Spleen (tissue), 11 donors: ENCODE measurements around the gene TSPAN1. TPM values are rescaled to one million over a fixed set of nuclear protein-coding genes. Genes with fewer than 3 reads are reported as not detected.

ENCODE experiments used
- DNase-seq: peaks from one replicate; pipeline ENCODE4 v3.0.0-alpha.2; 2020
- H3K27ac ChIP-seq, 8 donors: fragments of 200-600 bp; sonication (generic) in 7 of 8; 1 replicate in 4 of 8; 2 replicates in 4 of 8; pipeline versions ENCODE4 v1.5.0 to v1.8.0; 2016 to 2021; ENCODE audit warnings: inconsistent platforms in 4 of 8, mild to moderate bottlenecking in 4 of 8, moderate library complexity in 1 of 8
- H3K27me3 ChIP-seq, 7 donors: fragments of 200-600 bp; sonication (generic) in 6 of 7; replicated peaks in 1 of 7; 1 replicate in 4 of 7; 2 replicates in 3 of 7; pipeline versions ENCODE4 v1.5.0 to v1.8.0; 2016 to 2021; ENCODE audit warnings: inconsistent platforms in 3 of 7, mild to moderate bottlenecking in 1 of 7
- H3K36me3 ChIP-seq, 6 donors: fragments of 200-600 bp; sonication (generic) in 5 of 6; 1 replicate in 4 of 6; 2 replicates in 2 of 6; pipeline versions ENCODE4 v1.5.0 to v1.8.0; 2016 to 2021; ENCODE audit warnings: inconsistent platforms in 2 of 6
- H3K4me1 ChIP-seq, 6 donors: fragments of 200-600 bp; sonication (generic) in 5 of 6; 1 replicate in 3 of 6; 2 replicates in 3 of 6; pipeline versions ENCODE4 v1.5.0 to v1.8.0; 2016 to 2021; ENCODE audit warnings: inconsistent platforms in 3 of 6
- H3K4me3 ChIP-seq, 8 donors: fragments of 200-600 bp; sonication (generic) in 7 of 8; 1 replicate in 4 of 8; 2 replicates in 4 of 8; pipeline versions ENCODE4 v1.5.0 to v1.8.0; 2016 to 2021; ENCODE audit warnings: inconsistent platforms in 4 of 8, mild to moderate bottlenecking in 4 of 8, moderate library complexity in 2 of 8
- H3K9me3 ChIP-seq, 8 donors: fragments of 200-600 bp; sonication (generic) in 7 of 8; 1 replicate in 4 of 8; 2 replicates in 4 of 8; pipeline versions ENCODE4 v1.5.0 to v1.8.0; 2016 to 2021; ENCODE audit warnings: inconsistent platforms in 4 of 8
- POLR2A ChIP-seq, 3 donors: fragments of 450-650 bp; IDR thresholded peaks; one replicate each; pipeline ENCODE4 v1.5.1; 2017; ENCODE audit warnings: antibody characterized with exemption in 3 of 3, mild to moderate bottlenecking in 1 of 3
- POLR2AphosphoS5 ChIP-seq, 3 donors: sonication (generic); formaldehyde crosslinking; IDR thresholded peaks; one replicate each; pipeline ENCODE4 v1.5.1; 2017; ENCODE audit warnings: antibody characterized with exemption in 3 of 3
- WGBS, 5 donors: extraction: QIAGEN DNeasy Blood & Tissue Kit in 3 of 5; methylation state at CpG; one replicate each; pipeline versions ENCODE4 v1.1.5 to v1.1.7; 2013 to 2018; 5-methylcytosine and 5-hydroxymethylcytosine counted together
- intact Hi-C: fragments of 100-400 bp; cut with DNase I; formaldehyde crosslinking; loops from one replicate; pipeline ENCODE4 v1.15.0; 2023; ENCODE audit warnings: low total_unique reads
- polyA plus RNA-seq, 3 donors: library from polyadenylated mRNA; stranded (reverse); fragments of 200-250 nt; gene quantifications; one replicate each; pipeline ENCODE4 v1.2.1, GENCODE V29; 2013
- total RNA-seq, 7 donors: library from RNA; depleted of rRNA in 3 of 7; stranded (reverse); fragments of >200 nt in 3 of 7; fragmentation: NEBNext Ultra II Directional in 4 of 7; extraction: Animal tissue kit (Norgen Biotek cat#: 25700) in 4 of 7; gene quantifications; one replicate each; pipeline versions ENCODE4 v1.1.0 to v1.2.1, GENCODE V29; 2016 to 2021
- TF ChIP-seq, protein P1 (sequence below), 11 experiments: fragments of 200-600 bp in 7 of 11; fragments of 450-650 bp in 4 of 11; sonication (generic) in 4 of 11; IDR thresholded peaks in 8 of 11; conservative IDR thresholded peaks in 3 of 11; 1 replicate in 7 of 11; 2 replicates in 4 of 11; pipeline versions ENCODE4 v1.4.0 to v1.8.0; 2016 to 2021; ENCODE audit warnings: antibody characterized with exemption in 11 of 11, inconsistent platforms in 4 of 11, mild to moderate bottlenecking in 1 of 11
- donor health status: healthy with polysubstance abuse.
- donor health status: DM: no; HTN: no; CAD: no; lungs with moderate emphysema.
- donor health status: DM: no; HTN: no; CAD: no.
- donor health status: Bipolar disorder and iron deficiency.
- donor health status: healthy.
- donor health status: DM: no; HTN: no; CAD: no.
- donor health status: DM: yes; HTN: yes; CAD: no.

Gene TSPAN1
- total and polyA plus RNA-seq, 10 donors: 0.85 to 3.2 (median 1.5) TPM; not detected in 2

GRCh38 chr1:46188295-46189030 lies 13.6 kb downstream of the TSPAN1 start:
- TF ChIP-seq POLR2AphosphoS5 (IDR thresholded peaks at IDR 0.05) (no peak), POLR2A (IDR thresholded peaks at IDR 0.05) (no peak)
- TF ChIP-seq, protein P1, sequence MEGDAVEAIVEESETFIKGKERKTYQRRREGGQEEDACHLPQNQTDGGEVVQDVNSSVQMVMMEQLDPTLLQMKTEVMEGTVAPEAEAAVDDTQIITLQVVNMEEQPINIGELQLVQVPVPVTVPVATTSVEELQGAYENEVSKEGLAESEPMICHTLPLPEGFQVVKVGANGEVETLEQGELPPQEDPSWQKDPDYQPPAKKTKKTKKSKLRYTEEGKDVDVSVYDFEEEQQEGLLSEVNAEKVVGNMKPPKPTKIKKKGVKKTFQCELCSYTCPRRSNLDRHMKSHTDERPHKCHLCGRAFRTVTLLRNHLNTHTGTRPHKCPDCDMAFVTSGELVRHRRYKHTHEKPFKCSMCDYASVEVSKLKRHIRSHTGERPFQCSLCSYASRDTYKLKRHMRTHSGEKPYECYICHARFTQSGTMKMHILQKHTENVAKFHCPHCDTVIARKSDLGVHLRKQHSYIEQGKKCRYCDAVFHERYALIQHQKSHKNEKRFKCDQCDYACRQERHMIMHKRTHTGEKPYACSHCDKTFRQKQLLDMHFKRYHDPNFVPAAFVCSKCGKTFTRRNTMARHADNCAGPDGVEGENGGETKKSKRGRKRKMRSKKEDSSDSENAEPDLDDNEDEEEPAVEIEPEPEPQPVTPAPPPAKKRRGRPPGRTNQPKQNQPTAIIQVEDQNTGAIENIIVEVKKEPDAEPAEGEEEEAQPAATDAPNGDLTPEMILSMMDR (IDR thresholded peaks at IDR 0.05 in 8 of 11, conservative IDR thresholded peaks at IDR 0.05 in 3 of 11): no peak
- Histone ChIP-seq H3K36me3 (peaks cover 0 to 67% (median 28%) of the 10 kb centered on the region in 6 donors), H3K9me3 (no peaks in the 10 kb centered on the region), H3K27me3 (no peaks in the 10 kb centered on the region), H3K4me1 (peaks cover 0 to 34% (median 11%) of the 10 kb centered on the region in 6 donors), H3K27ac (peak overlapping the region in 7 of 8 donors; percentile 22 to 77 (median 67)), H3K4me3 (no peak overlapping the region)
- WGBS, 5 donors: 64 to 81% (median 77%) methylated on average over 6 of the region's 6 CpGs
- no peak for DNase-seq
- intact Hi-C loops: no loop called here

DNA sequence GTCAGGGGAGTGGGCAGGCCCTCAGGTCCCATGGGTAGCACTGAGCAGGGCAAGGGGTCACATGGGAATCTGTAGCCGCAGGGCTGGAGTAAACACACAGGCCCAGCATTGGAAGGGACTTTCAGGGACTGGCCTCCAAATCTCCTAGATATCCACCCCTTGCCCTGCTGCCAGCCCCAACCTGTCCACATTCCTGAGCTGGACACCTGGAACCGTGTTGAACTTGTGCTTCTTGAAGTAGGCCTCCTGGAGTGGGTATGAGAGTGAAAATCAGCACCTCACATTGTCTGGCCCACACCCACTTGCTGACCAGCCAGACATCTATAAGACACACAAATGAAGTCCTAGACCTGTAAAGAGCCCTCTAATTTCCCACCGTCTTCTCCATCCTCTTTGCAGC lies 15.7 kb downstream of the TSPAN1 start:
- Histone ChIP-seq H3K36me3 (peaks cover 0 to 88% (median 39%) of the 10 kb centered on the region in 6 donors), H3K27me3 (no peaks in the 10 kb centered on the region), H3K9me3 (no peaks in the 10 kb centered on the region), H3K4me3 (no peak overlapping the region), H3K4me1 (peaks cover 0 to 27% (median 2%) of the 10 kb centered on the region in 6 donors), H3K27ac (no peak overlapping the region)
- TF ChIP-seq, protein P1 (IDR thresholded peaks at IDR 0.05 in 8 of 11, conservative IDR thresholded peaks at IDR 0.05 in 3 of 11): no peak
- TF ChIP-seq POLR2AphosphoS5 (IDR thresholded peaks at IDR 0.05): no peak
- no peak for TF ChIP-seq POLR2A (IDR thresholded peaks at IDR 0.05)
- 86 to 100% (median 94%) methylated on average over 3 of the region's 3 CpGs for WGBS, 5 donors
- intact Hi-C loops: no loop called here
- DNase-seq: no peak

GRCh38 chr1:46191033-46191701 lies 16.3 kb downstream of the TSPAN1 start:
- Histone ChIP-seq H3K27me3 (no peaks in the 10 kb centered on the region), H3K36me3 (peaks cover 0 to 93% (median 42%) of the 10 kb centered on the region in 6 donors), H3K4me3 (no peak overlapping the region), H3K9me3 (no peaks in the 10 kb centered on the region), H3K4me1 (peaks cover 0 to 34% (median 4%) of the 10 kb centered on the region in 6 donors), H3K27ac (no peak overlapping the region)
- DNase-seq: no peak
- 92 to 97% (median 95%) methylated on average over 9 of the region's 9 CpGs for WGBS, 5 donors
- TF ChIP-seq, protein P1 (IDR thresholded peaks at IDR 0.05 in 8 of 11, conservative IDR thresholded peaks at IDR 0.05 in 3 of 11): no peak
- TF ChIP-seq POLR2A (IDR thresholded peaks at IDR 0.05): no peak
- TF ChIP-seq POLR2AphosphoS5 (IDR thresholded peaks at IDR 0.05): no peak
- intact Hi-C loops: no loop called here

GRCh38 chr1:46192171-46192570 lies 17.3 kb downstream of the TSPAN1 start:
- Histone ChIP-seq H3K27me3 (no peaks in the 10 kb centered on the region), H3K36me3 (peaks cover 0 to 97% (median 43%) of the 10 kb centered on the region in 6 donors), H3K27ac (no peak overlapping the region), H3K4me1 (peaks cover under 1 to 44% (median 12%) of the 10 kb centered on the region in 6 donors), H3K9me3 (no peaks in the 10 kb centered on the region), H3K4me3 (no peak overlapping the region)
- intact Hi-C loops: no loop called here
- 93 to 97% (median 94%) methylated on average over 9 to 10 of the region's 10 CpGs for WGBS, 5 donors
- TF ChIP-seq POLR2AphosphoS5 (IDR thresholded peaks at IDR 0.05) (no peak), POLR2A (IDR thresholded peaks at IDR 0.05) (no peak)
- TF ChIP-seq, protein P1 (IDR thresholded peaks at IDR 0.05 in 8 of 11, conservative IDR thresholded peaks at IDR 0.05 in 3 of 11): no peak
- no peak for DNase-seq
